HepG2 (cell line): ENCODE measurements around the gene SYCE3. TPM values are rescaled to one million over a fixed set of nuclear protein-coding genes. Genes with fewer than 3 reads are reported as not detected.

ENCODE experiments used
- ATAC-seq: fragments of 200-7000 bp; cut with Tn5 transposase; 3 replicates; pipeline ENCODE4 v1.9.1; 2020; ENCODE audit warnings: mild to moderate bottlenecking, moderate library complexity
- BruUV-seq: library from RNA; stranded (reverse); fragments of 400-500 nt; replicated peaks from 2 replicates; lab custom pipeline; 2021; lab: Mats Ljungman, UMichigan
- CTCF ChIA-PET: fragments of 300-600 bp; formaldehyde crosslinking; extraction: SDS; loops from one replicate; lab custom pipeline; 2021; ENCODE audit warnings: low total read pairs, inconsistent platforms, low intra/inter-chr PET ratio; lab: Yijun Ruan, JAX
- POLR2A ChIA-PET: fragments of 350-600 bp; sonication (Branson Sonifier 250); formaldehyde crosslinking; loops from one replicate; lab custom pipeline; 2020; ENCODE audit warnings: antibody characterized with exemption, inconsistent platforms; lab: Yijun Ruan, JAX
- DNase-seq: peaks from one replicate; pipeline ENCODE4 v3.0.0-alpha.2; 2015; ENCODE audit warnings: low spot score
- FAIRE-seq: peaks from 3 replicates; lab custom pipeline; 2011; peaks lifted over from hg19 to GRCh38; lab: Jason Lieb, UNC
- H2AFZ ChIP-seq: one replicate; pipeline ENCODE4 v1.6.1; 2011; ENCODE audit warnings: low read length, inconsistent platforms
- H3K27ac ChIP-seq: fragments of 300-600 bp; 3 replicates; pipeline ENCODE4 v1.8.0; 2011; ENCODE audit warnings: mixed run types, mild to moderate bottlenecking, mixed read lengths, low read length, inconsistent platforms; ENCODE audit not compliant: insufficient read depth; ENCODE audit errors: extremely low read length
- H3K27me3 ChIP-seq, 2 experiments: fragments of 200-600 bp in 1 of 2; 2 replicates in 1 of 2; 3 replicates in 1 of 2; pipeline versions ENCODE4 v1.6.0 to v1.8.0; 2011; ENCODE audit warnings: low read length in 2 of 2, mild to moderate bottlenecking in 2 of 2, moderate library complexity in 2 of 2, inconsistent platforms in 1 of 2; ENCODE audit not compliant: insufficient read depth in 2 of 2, control insufficient read depth in 1 of 2
- H3K36me3 ChIP-seq, 2 experiments: fragments of 200-600 bp in 1 of 2; replicated peaks in 1 of 2; 2 replicates in 1 of 2; 3 replicates in 1 of 2; pipeline versions ENCODE4 v1.5.1 to v1.8.0; 2011; ENCODE audit warnings: low read length in 2 of 2, inconsistent platforms in 1 of 2; ENCODE audit not compliant: insufficient read depth in 2 of 2, control insufficient read depth in 1 of 2
- H3K4me1 ChIP-seq: 2 replicates; pipeline ENCODE4 v1.5.1; 2012; ENCODE audit warnings: low read length, inconsistent platforms; ENCODE audit not compliant: insufficient read depth
- H3K4me2 ChIP-seq: 2 replicates; pipeline ENCODE4 v1.6.0; 2011; ENCODE audit warnings: low read depth, low read length, inconsistent platforms
- H3K4me3 ChIP-seq, 3 experiments: fragments of 200-600 bp in 1 of 3; sonication (generic), shearing (Covaris generic) in 1 of 3; replicated peaks in 1 of 3; 2 replicates each; pipeline ENCODE4 v1.5.1; 2011 to 2016; ENCODE audit warnings: low read length in 3 of 3, inconsistent platforms in 2 of 3, low read depth in 2 of 3, mild to moderate bottlenecking in 2 of 3, control low read depth in 1 of 3, mixed read lengths in 1 of 3; ENCODE audit not compliant: insufficient read depth in 1 of 3
- H3K79me2 ChIP-seq: one replicate; pipeline ENCODE4 v1.6.1; 2011; ENCODE audit warnings: low read length, inconsistent platforms; ENCODE audit not compliant: insufficient read depth
- H3K9ac ChIP-seq: 2 replicates; pipeline ENCODE4 v1.6.0; 2011; ENCODE audit warnings: mild to moderate bottlenecking, low read depth, low read length, inconsistent platforms; ENCODE audit not compliant: insufficient read depth
- H3K9me3 ChIP-seq: 2 replicates; pipeline ENCODE4 v1.5.1; 2012; ENCODE audit warnings: mild to moderate bottlenecking, low read length
- H4K20me1 ChIP-seq: 2 replicates; pipeline ENCODE4 v1.6.0; 2011; ENCODE audit warnings: inconsistent platforms, mild to moderate bottlenecking, low read length, moderate library complexity; ENCODE audit not compliant: insufficient read depth
- CENPX ChIP-seq: sonication (generic); formaldehyde crosslinking; IDR thresholded peaks from 2 replicates; pipeline ENCODE4 v1.9.0; 2021; ENCODE audit warnings: mild to moderate bottlenecking, missing genetic modification reagents, moderate library complexity
- ETS1 ChIP-seq: sonication (generic); formaldehyde crosslinking; IDR thresholded peaks from 2 replicates; pipeline ENCODE4 v1.4.0; 2020; ENCODE audit warnings: missing genetic modification reagents
- HOXD1 ChIP-seq: sonication (generic); formaldehyde crosslinking; IDR thresholded peaks from 2 replicates; pipeline ENCODE4 v1.5.0; 2020; ENCODE audit warnings: missing genetic modification reagents
- MYNN ChIP-seq: sonication (generic); formaldehyde crosslinking; IDR thresholded peaks from 2 replicates; pipeline ENCODE4 v1.4.0; 2020; ENCODE audit warnings: mild to moderate bottlenecking, low read depth, missing genetic modification reagents
- PHF5A ChIP-seq: IDR thresholded peaks from one replicate; pipeline ENCODE4 v1.6.1; 2018; ENCODE audit warnings: low read depth, missing genetic modification reagents; ENCODE audit not compliant: unreplicated experiment
- REST ChIP-seq, 2 experiments: IDR thresholded peaks; 2 replicates each; pipeline ENCODE4 v1.6.1; 2011 to 2012; ENCODE audit warnings: low read length in 2 of 2, borderline replicate concordance in 1 of 2, low read depth in 1 of 2, mild to moderate bottlenecking in 1 of 2, moderate library complexity in 1 of 2
- TBL1XR1 ChIP-seq: fragments of 150-350 bp; IDR thresholded peaks from 2 replicates; pipeline ENCODE4 v1.6.1; 2014; ENCODE audit warnings: borderline replicate concordance, low read length; ENCODE audit not compliant: partially characterized antibody
- TCF7L2 ChIP-seq: IDR thresholded peaks from 2 replicates; pipeline ENCODE4 v1.6.1; 2011; ENCODE audit warnings: mild to moderate bottlenecking, low read depth, low read length, moderate library complexity
- ZNF251 ChIP-seq: sonication (generic); formaldehyde crosslinking; IDR thresholded peaks from 2 replicates; pipeline ENCODE4 v1.9.0; 2021; ENCODE audit warnings: mild to moderate bottlenecking, missing genetic modification reagents
- WGBS: methylation state at CpG from one replicate; pipeline ENCODE4 v1.1.6; 2017; ENCODE audit warnings: low lambda C conversion rate; 5-methylcytosine and 5-hydroxymethylcytosine counted together
- in situ Hi-C: cut with HindIII; loops from 2 replicates; pipeline ENCODE4 v1.10.0; 2017; ENCODE audit warnings: low pct_unique_long_range_greater_than_20kb; ENCODE audit not compliant: extremely low pct_ligation_motif_present
- intact Hi-C: fragments of 100-400 bp; cut with micrococcal nuclease; formaldehyde crosslinking; loops from one replicate; pipeline ENCODE4 v1.10.0; 2022; ENCODE audit not compliant: unreplicated experiment
- polyA plus RNA-seq, 8 experiments: library from polyadenylated mRNA; depleted of rRNA in 3 of 8; stranded (reverse) in 7 of 8; unstranded in 1 of 8; fragments of >200 nt; fragmentation: Illumina TruSeq in 4 of 8; extraction: Trizol in 4 of 8; gene quantifications; 2 replicates each; pipeline versions ENCODE4 v1.2.1 to v1.2.3, GENCODE V29; 2011 to 2016; ENCODE audit warnings: low read depth in 4 of 8, missing spikeins in 1 of 8, mixed read lengths in 1 of 8; ENCODE audit not compliant: insufficient read depth in 1 of 8
- total RNA-seq, 5 experiments: library from RNA; depleted of rRNA; stranded (reverse); fragments of >200 nt; fragmentation: Illumina TruSeq; extraction: Trizol; gene quantifications; 2 replicates each; pipeline ENCODE4 v1.2.3, GENCODE V29; 2016; ENCODE audit warnings: low read depth in 1 of 5

SYCE3 gene
- total and polyA plus RNA-seq, 2 of the 13 experiments (the other 11 are each of a cell fraction or from before 2014, with no cell fraction given): not detected

- no peak for DNase-seq
- no peak overlapping the region for H3K4me3 ChIP-seq
- H3K4me2 ChIP-seq: no peak overlapping the region
- no peak overlapping the region for H2AFZ ChIP-seq
- WGBS: 95% methylated on average over 4 of the region's 8 CpGs
- peaks cover 22 to 66% of the 10 kb centered on the region in 2 experiments for H3K36me3 ChIP-seq
- BruUV-seq: no TSS peak
- H3K79me2 ChIP-seq: peaks cover 19% of the 10 kb centered on the region
- intact Hi-C loops (no loop called here), in situ Hi-C loops (no loop called here)
- no peak for FAIRE-seq
- H3K9me3 ChIP-seq: no peaks in the 10 kb centered on the region
- no peak overlapping the region for H3K9ac ChIP-seq
- no peak overlapping the region for H3K27ac ChIP-seq
- peaks cover 13% of the 10 kb centered on the region for H4K20me1 ChIP-seq
- TF ChIP-seq ZNF251: no peak
- no peak for TF ChIP-seq ETS1 (CRISPR knock-in tag)
- TF ChIP-seq CENPX (CRISPR knock-in tag): no peak
- TF ChIP-seq REST (IDR thresholded peaks at IDR 0.05; ENCODE audit: borderline replicate concordance in 1 of 2, low read depth in 1 of 2, low read length in 2 of 2): no peak
- TF ChIP-seq HOXD1 (CRISPR knock-in tag): no peak
- TF ChIP-seq MYNN (CRISPR knock-in tag): no peak
- no peak for TF ChIP-seq PHF5A (CRISPR knock-in tag)
- TF ChIP-seq TCF7L2: no peak
- TF ChIP-seq TBL1XR1: no peak
- no peaks in the 10 kb centered on the region for H3K27me3 ChIP-seq
- ChIA-PET POLR2A (no interaction called here), CTCF (no interaction called here)
- ATAC-seq: no peak
- peaks cover 9% of the 10 kb centered on the region for H3K4me1 ChIP-seq
Observed at GRCh38 chr22:50519151-50519550, 43.6 kb downstream of the SYCE3 start.
